ENCODE measurements around the gene NRXN3.

GRCh38 chr14:79766511-79766910, 1596.3 kb downstream of the NRXN3 start:
- TF ChIP-seq CTCF (optimal IDR thresholded peaks at IDR 0.05 in 1 of 3, IDR thresholded peaks at IDR 0.05 in 1 of 3, conservative IDR thresholded peaks at IDR 0.05 in 1 of 3; ENCODE audit: extremely low read depth in 1 of 3, insufficient read depth in 2 of 3, low read length in 3 of 3) (no peak), EZH2 (IDR thresholded peaks at IDR 0.05; ENCODE audit: low read length) (no peak)
